ENCODE results near the gene RIPPLY2.
"Not testable (repeated sequence)": the region's sequence is repeated elsewhere in the genome, so short reads cannot be mapped to it uniquely, and the experiment has no call there.

Gene RIPPLY2

GRCh38 chr6:83875843-83876242 lies 22.7 kb downstream of the RIPPLY2 start:
- Mint-ChIP-seq H3K9me3 (no peaks in the 10 kb centered on the region), H3K4me3 (no peak overlapping the region), H3K27me3 (no peaks in the 10 kb centered on the region), H3K27ac (no peak overlapping the region), H3K4me1 (peaks cover 37% of the 10 kb centered on the region)
- DNase-seq: no peak
- ATAC-seq: no peak

DNA sequence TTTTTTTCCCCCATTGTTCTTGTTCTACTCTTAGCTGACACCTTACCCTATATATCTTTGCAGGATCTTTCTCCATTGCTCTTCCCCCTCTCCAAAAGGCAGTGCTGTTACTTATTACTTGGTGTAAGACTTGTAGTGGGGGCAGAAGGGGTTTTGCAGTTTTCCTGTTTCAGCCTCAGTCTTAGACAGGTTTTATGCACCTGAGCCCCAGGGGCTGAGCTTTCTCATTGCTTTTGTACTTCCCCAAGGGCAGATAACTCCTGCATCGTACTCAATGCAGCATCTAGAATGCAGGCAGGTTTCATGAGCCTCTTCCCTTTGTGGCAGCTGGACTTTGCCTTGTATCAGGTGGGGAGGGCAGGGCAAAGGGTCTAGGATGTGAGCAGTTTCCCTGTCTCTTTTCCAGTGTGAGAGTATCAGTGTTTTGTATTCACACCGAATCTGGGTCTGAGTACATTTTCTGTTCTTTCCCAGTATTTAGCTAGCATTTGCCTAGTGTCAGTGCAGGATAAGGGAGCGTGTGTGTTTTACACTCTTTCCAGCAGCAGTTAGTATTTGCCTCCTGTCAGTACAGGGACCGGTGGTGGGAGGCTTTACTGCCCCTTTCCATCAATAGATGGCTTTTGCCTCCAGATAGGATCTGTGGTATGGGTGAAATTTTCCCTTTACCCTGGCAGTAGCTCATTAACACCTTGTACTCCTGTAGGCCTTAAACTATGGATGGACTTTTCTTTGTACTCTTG lies 25.9 kb downstream of the RIPPLY2 start:
- H3K4me1 Mint-ChIP-seq: peaks cover 33% of the 10 kb centered on the region
- ATAC-seq (no peak), DNase-seq (no peak)
- H3K4me3 Mint-ChIP-seq: no peak overlapping the region
- H3K27me3 Mint-ChIP-seq: no peaks in the 10 kb centered on the region
- no peaks in the 10 kb centered on the region for H3K9me3 Mint-ChIP-seq
- no peak overlapping the region for H3K27ac Mint-ChIP-seq

DNA sequence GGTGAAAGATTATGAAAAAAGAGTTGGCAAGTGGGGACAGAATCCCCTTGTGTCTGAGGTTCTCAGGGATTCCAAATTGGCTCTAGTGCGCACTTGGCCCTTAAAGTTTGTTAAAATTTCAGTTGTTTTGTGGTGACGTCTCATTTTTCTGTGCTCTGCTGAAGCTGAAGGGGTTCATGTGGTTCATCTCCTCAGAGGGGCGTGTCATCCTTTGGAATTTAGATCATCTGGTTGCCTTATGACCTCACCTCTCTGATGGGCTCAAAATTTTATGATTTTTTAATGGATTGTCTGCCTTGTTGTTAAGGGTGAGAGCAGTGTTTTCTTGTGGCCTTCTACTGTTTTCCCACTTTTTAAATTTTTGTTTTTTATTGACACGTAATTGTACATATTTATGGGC lies 26.6 kb downstream of the RIPPLY2 start:
- no peak for ATAC-seq
- H3K9me3 Mint-ChIP-seq: no peaks in the 10 kb centered on the region
- no peaks in the 10 kb centered on the region for H3K27me3 Mint-ChIP-seq
- H3K27ac Mint-ChIP-seq: no peak overlapping the region
- peaks cover 33% of the 10 kb centered on the region for H3K4me1 Mint-ChIP-seq
- H3K4me3 Mint-ChIP-seq: no peak overlapping the region
- DNase-seq: no peak

- ATAC-seq: no peak
- H3K27ac Mint-ChIP-seq: peak overlapping the region in 1 of 2 donors; percentile 61
- no peaks in the 10 kb centered on the region for H3K27me3 Mint-ChIP-seq
- DNase-seq: no peak
- H3K4me3 Mint-ChIP-seq: no peak overlapping the region
- no peaks in the 10 kb centered on the region for H3K9me3 Mint-ChIP-seq
- peaks cover 22% of the 10 kb centered on the region for H3K4me1 Mint-ChIP-seq
These were observed 30.1 kb downstream of the RIPPLY2 start for GRCh38 chr6:83883240-83883639.

DNA sequence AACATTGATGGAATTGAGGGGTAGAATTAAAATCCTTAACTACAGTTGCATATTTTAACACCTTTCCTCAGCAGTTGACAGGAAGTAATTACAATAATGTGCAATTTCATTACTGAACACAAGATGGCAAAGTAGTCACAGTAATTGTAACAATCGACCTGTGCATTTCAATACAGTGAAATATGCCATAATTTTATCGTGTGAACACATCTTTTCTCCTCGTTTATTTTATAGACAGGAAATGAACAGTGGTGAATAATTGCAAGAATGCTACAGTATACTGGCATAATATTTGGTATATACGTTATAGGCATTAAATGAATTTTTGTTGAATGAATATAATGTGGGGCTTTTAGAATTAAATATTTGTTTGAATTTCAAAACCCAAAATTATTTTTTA lies 31.4 kb downstream of the RIPPLY2 start:
- DNase-seq (no peak), ATAC-seq (peak; percentile 70)
- Mint-ChIP-seq H3K9me3 (no peaks in the 10 kb centered on the region), H3K27ac (no peak overlapping the region), H3K4me1 (peaks cover 21% of the 10 kb centered on the region), H3K4me3 (no peak overlapping the region), H3K27me3 (no peaks in the 10 kb centered on the region)

DNA sequence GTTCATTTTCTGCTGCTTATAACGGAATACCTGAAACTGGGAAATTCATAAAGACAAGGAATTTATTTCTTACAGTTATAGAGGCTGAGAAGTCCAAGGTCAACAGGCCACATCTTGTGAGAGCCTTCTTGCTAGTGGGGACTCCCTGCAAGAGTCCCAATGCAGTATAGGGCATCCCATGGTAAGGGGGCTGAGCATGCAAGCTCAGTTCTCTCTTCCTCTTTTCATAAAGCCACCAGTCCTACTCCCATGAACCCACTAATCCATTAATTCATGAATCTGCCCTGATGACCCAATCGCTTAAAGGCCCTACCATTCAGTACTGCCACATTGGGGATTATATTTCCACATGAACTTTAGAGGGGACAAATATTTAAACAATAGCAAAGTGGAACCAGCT lies 32.8 kb downstream of the RIPPLY2 start:
- Mint-ChIP-seq H3K4me1 (peaks cover 14% of the 10 kb centered on the region), H3K9me3 (no peaks in the 10 kb centered on the region), H3K4me3 (no peak overlapping the region), H3K27ac (no peak overlapping the region), H3K27me3 (no peaks in the 10 kb centered on the region)
- ATAC-seq (no peak), DNase-seq (no peak)

DNA sequence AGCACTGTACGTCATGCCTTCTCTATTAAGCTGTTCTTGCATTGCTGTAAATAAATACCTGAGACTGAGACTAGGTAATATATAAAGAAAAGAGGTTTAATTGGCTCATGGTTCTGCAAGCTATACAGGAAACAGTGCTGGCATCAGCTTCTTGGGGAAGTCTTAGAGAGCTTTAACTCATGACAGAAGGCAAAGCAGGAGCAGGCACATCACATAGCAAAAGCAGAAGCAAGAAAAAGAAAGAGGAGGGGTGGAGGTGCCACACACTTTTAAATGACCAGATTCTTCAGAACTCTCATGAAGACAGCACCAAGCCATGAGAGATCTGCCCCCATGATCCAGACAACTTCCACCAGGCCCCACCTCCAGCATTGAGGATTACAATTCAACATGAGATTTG lies 36.5 kb downstream of the RIPPLY2 start:
- Mint-ChIP-seq H3K27me3 (no peaks in the 10 kb centered on the region), H3K4me1 (peaks cover 18% of the 10 kb centered on the region), H3K4me3 (no peak overlapping the region), H3K27ac (no peak overlapping the region), H3K9me3 (no peaks in the 10 kb centered on the region)
- ATAC-seq (no peak), DNase-seq (no peak)

DNA sequence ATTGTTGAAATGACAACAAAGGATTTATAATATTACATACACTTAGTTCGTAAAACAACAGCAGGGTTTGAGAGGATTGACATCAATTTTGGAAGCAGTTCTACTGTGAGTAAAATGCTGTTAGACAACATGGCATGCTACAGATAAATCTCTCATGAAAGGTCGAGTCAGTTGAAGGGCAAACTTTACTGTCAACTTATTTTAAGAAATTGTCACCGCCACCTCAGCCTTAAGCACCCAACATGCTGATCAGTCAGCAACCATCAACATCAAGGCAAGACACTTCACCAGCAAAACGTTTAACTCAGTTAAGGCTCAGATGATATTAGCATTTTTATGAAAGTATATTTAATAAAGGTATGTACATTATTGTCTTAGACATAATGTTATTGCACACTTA lies 37.4 kb downstream of the RIPPLY2 start:
- Mint-ChIP-seq H3K27ac (no peak overlapping the region), H3K4me1 (peaks cover 18% of the 10 kb centered on the region), H3K4me3 (no peak overlapping the region), H3K9me3 (no peaks in the 10 kb centered on the region), H3K27me3 (no peaks in the 10 kb centered on the region)
- no peak for DNase-seq
- ATAC-seq: no peak

GRCh38 chr6:83891586-83891985 lies 38.4 kb downstream of the RIPPLY2 start:
- Mint-ChIP-seq H3K27me3 (no peaks in the 10 kb centered on the region), H3K9me3 (no peaks in the 10 kb centered on the region), H3K4me3 (no peak overlapping the region), H3K4me1 (peaks cover 18% of the 10 kb centered on the region), H3K27ac (no peak overlapping the region)
- DNase-seq (no peak), ATAC-seq (no peak)

GRCh38 chr6:83893024-83893423 lies 39.9 kb downstream of the RIPPLY2 start:
- Mint-ChIP-seq H3K4me1 (peaks cover 18% of the 10 kb centered on the region), H3K27me3 (no peaks in the 10 kb centered on the region), H3K27ac (no peak overlapping the region), H3K9me3 (no peaks in the 10 kb centered on the region), H3K4me3 (no peak overlapping the region)
- DNase-seq (no peak), ATAC-seq (no peak)

DNA sequence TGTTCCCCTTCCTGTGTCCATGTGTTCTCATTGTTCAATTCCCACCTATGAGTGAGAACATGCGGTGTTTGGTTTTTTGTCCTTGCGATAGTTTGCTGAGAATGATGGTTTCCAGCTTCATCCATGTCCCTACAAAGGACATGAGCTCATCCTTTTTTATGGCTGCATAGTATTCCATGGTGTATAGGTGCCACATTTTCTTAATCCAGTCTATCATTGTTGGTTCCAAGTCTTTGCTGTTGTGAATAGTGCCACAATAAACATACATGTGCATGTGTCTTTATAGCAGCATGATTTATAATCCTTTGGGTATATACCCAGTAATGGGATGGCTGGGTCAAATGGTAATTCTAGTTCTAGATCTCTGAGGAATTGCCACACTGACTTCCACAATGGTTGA lies 43.9 kb downstream of the RIPPLY2 start:
- H3K27ac Mint-ChIP-seq, H3K4me3 Mint-ChIP-seq, DNase-seq, H3K27me3 Mint-ChIP-seq, H3K4me1 Mint-ChIP-seq, ATAC-seq: not testable (repeated sequence)
- H3K9me3 Mint-ChIP-seq: peaks cover 16 to 25% of the 10 kb centered on the region in 2 donors

- no peak for DNase-seq
- no peak for ATAC-seq
- Mint-ChIP-seq H3K4me1 (peaks cover 22% of the 10 kb centered on the region), H3K4me3 (no peak overlapping the region), H3K27ac (no peak overlapping the region), H3K9me3 (peaks cover 41 to 60% of the 10 kb centered on the region in 2 donors), H3K27me3 (no peaks in the 10 kb centered on the region)
These were observed 48.5 kb downstream of the RIPPLY2 start for GRCh38 chr6:83901624-83902023.

DNA sequence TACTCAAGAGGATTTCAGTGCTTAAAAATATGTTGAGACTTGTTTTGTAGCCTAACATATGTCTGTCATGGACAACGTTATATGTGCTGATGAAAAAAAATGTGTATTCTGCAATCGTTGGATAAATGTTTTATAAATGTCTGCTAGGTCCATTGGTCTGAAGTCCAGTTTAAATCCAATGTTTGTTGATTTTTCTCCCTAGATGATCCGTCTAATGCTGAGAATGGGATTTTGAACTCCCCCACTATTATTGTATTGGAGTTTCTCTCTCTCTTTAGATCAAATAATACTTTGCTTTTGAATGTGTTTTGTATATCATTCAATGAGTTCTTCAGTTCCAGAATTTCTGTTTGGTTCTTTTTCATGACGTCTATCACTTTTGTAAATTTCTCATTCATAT lies 51.2 kb downstream of the RIPPLY2 start:
- DNase-seq (no peak), ATAC-seq (no peak)
- H3K27me3 Mint-ChIP-seq: no peaks in the 10 kb centered on the region
- H3K4me3 Mint-ChIP-seq: no peak overlapping the region
- H3K27ac Mint-ChIP-seq: no peak overlapping the region
- peaks cover 46 to 60% of the 10 kb centered on the region in 2 donors for H3K9me3 Mint-ChIP-seq
- peaks cover 31% of the 10 kb centered on the region for H3K4me1 Mint-ChIP-seq

GRCh38 chr6:83905648-83906047 lies 52.5 kb downstream of the RIPPLY2 start:
- peaks cover 28% of the 10 kb centered on the region for H3K4me1 Mint-ChIP-seq
- no peak for DNase-seq
- H3K4me3 Mint-ChIP-seq: no peak overlapping the region
- peaks cover 36 to 50% of the 10 kb centered on the region in 2 donors for H3K9me3 Mint-ChIP-seq
- no peaks in the 10 kb centered on the region for H3K27me3 Mint-ChIP-seq
- H3K27ac Mint-ChIP-seq: peak overlapping the region in 1 of 2 donors; percentile 51
- no peak for ATAC-seq

Measured in stimulated activated naive CD8-positive, alpha-beta T cell treated with anti-CD3 and anti-CD28 coated beads, Interleukin-15, amount 100 ng/mL, for 72 hours (primary cell).